H9 (cell line): ENCODE measurements around the gene MRPS18A. TPM values are rescaled to one million over a fixed set of nuclear protein-coding genes. Genes with fewer than 3 reads are reported as not detected.

Experiments
- DNase-seq: peaks from one replicate; pipeline ENCODE4 v3.0.0-alpha.2; 2017
- H2AFZ ChIP-seq: one replicate; pipeline ENCODE4 v1.6.1; 2013; ENCODE audit warnings: mild to moderate bottlenecking, low read length, control low read depth, moderate library complexity
- H2AK5ac ChIP-seq: 2 replicates; pipeline ENCODE4 v1.6.1; 2013; ENCODE audit warnings: low read length, control low read depth, mixed read lengths; ENCODE audit not compliant: insufficient read length
- H2BK120ac ChIP-seq: one replicate; pipeline ENCODE4 v1.6.1; 2013; ENCODE audit warnings: low read depth, mild to moderate bottlenecking, low read length, control low read depth, inconsistent platforms; ENCODE audit not compliant: poor library complexity, severe bottlenecking
- H2BK12ac ChIP-seq: 2 replicates; pipeline ENCODE4 v1.6.1; 2013; ENCODE audit warnings: low read length, control low read depth, mixed read lengths, low read depth; ENCODE audit not compliant: insufficient read length
- H2BK15ac ChIP-seq: 2 replicates; pipeline ENCODE4 v1.6.1; 2013; ENCODE audit warnings: low read depth, low read length, control low read depth
- H2BK20ac ChIP-seq: one replicate; pipeline ENCODE4 v1.6.1; 2013; ENCODE audit warnings: low read depth, mild to moderate bottlenecking, low read length, control low read depth, inconsistent platforms; ENCODE audit not compliant: poor library complexity, severe bottlenecking
- H2BK5ac ChIP-seq: 2 replicates; pipeline ENCODE4 v1.6.1; 2013; ENCODE audit warnings: low read length, control low read depth, mixed read lengths; ENCODE audit not compliant: insufficient read length
- H3K14ac ChIP-seq: 2 replicates; pipeline ENCODE4 v1.6.1; 2013; ENCODE audit warnings: low read length, control low read depth; ENCODE audit not compliant: insufficient read depth
- H3K18ac ChIP-seq: 2 replicates; pipeline ENCODE4 v1.6.1; 2013; ENCODE audit warnings: low read depth, mild to moderate bottlenecking, mixed read lengths, low read length, control low read depth; ENCODE audit not compliant: insufficient read length
- H3K23ac ChIP-seq: 2 replicates; pipeline ENCODE4 v1.6.1; 2013; ENCODE audit warnings: low read length, control low read depth, mixed read lengths, low read depth; ENCODE audit not compliant: insufficient read length
- H3K23me2 ChIP-seq: 2 replicates; pipeline ENCODE4 v1.6.1; 2013; ENCODE audit warnings: low read depth, mild to moderate bottlenecking, mixed read lengths, low read length, control low read depth; ENCODE audit not compliant: insufficient read length, poor library complexity, severe bottlenecking
- H3K27ac ChIP-seq: 2 replicates; pipeline ENCODE4 v1.5.1; 2013; ENCODE audit warnings: low read length, control low read depth, mixed read lengths, low read depth; ENCODE audit not compliant: insufficient read length
- H3K27me3 ChIP-seq: 2 replicates; pipeline ENCODE4 v1.6.1; 2013; ENCODE audit warnings: low read length, control low read depth, inconsistent platforms; ENCODE audit not compliant: insufficient read depth
- H3K4ac ChIP-seq: 2 replicates; pipeline ENCODE4 v1.6.1; 2013; ENCODE audit warnings: low read depth, mild to moderate bottlenecking, control low read depth, inconsistent platforms, low read length, moderate library complexity
- H3K4me1 ChIP-seq: 2 replicates; pipeline ENCODE4 v1.6.1; 2013; ENCODE audit warnings: low read length, control low read depth, inconsistent platforms; ENCODE audit not compliant: insufficient read depth
- H3K4me2 ChIP-seq: 2 replicates; pipeline ENCODE4 v1.6.1; 2013; ENCODE audit warnings: low read length, control low read depth, mixed read lengths; ENCODE audit not compliant: insufficient read length, insufficient read depth
- H3K56ac ChIP-seq: 2 replicates; pipeline ENCODE4 v1.6.1; 2013; ENCODE audit warnings: low read depth, mild to moderate bottlenecking, mixed read lengths, low read length, control low read depth; ENCODE audit not compliant: insufficient read length
- H3K79me1 ChIP-seq: 2 replicates; pipeline ENCODE4 v1.6.1; 2013; ENCODE audit warnings: low read depth, mild to moderate bottlenecking, moderate library complexity, low read length, control low read depth, inconsistent platforms; ENCODE audit not compliant: insufficient read depth, poor library complexity, severe bottlenecking
- H3K79me2 ChIP-seq: 2 replicates; pipeline ENCODE4 v1.6.1; 2013; ENCODE audit warnings: low read length, control low read depth, inconsistent platforms; ENCODE audit not compliant: insufficient read depth
- H3K9ac ChIP-seq: 2 replicates; pipeline ENCODE4 v1.6.1; 2013; ENCODE audit warnings: low read length, control low read depth, mixed read lengths; ENCODE audit not compliant: insufficient read length; ENCODE audit errors: extremely low read depth
- H3K9me3 ChIP-seq: one replicate; pipeline ENCODE4 v1.6.1; 2013; ENCODE audit warnings: low read depth, low read length, inconsistent platforms; ENCODE audit not compliant: control insufficient read depth
- H3T11ph ChIP-seq: one replicate; pipeline ENCODE4 v1.6.1; 2013; ENCODE audit warnings: mild to moderate bottlenecking, low read length, control low read depth, inconsistent platforms
- H4K20me1 ChIP-seq: one replicate; pipeline ENCODE4 v1.6.1; 2013; ENCODE audit not compliant: control insufficient read depth, insufficient read length, insufficient read depth
- H4K5ac ChIP-seq: 2 replicates; pipeline ENCODE4 v1.6.1; 2013; ENCODE audit warnings: low read depth, mild to moderate bottlenecking, mixed read lengths, low read length, control low read depth; ENCODE audit not compliant: insufficient read length
- H4K8ac ChIP-seq: replicated peaks from 2 replicates; pipeline ENCODE4 v1.6.1; 2013; ENCODE audit warnings: low read length, control low read depth, mixed read lengths, low read depth; ENCODE audit not compliant: insufficient read length
- H4K91ac ChIP-seq: 2 replicates; pipeline ENCODE4 v1.6.1; 2013; ENCODE audit warnings: low read depth, mild to moderate bottlenecking, moderate library complexity, mixed read lengths, low read length, control low read depth; ENCODE audit not compliant: insufficient read length
- H3K27ac Mint-ChIP-seq, 3 experiments: 2 replicates in 2 of 3; 3 replicates in 1 of 3; pipeline ENCODE4 v1.8.0; 2020 to 2021; ENCODE audit warnings: mixed read lengths in 3 of 3, mild to moderate bottlenecking in 1 of 3, moderate library complexity in 1 of 3
- H3K27me3 Mint-ChIP-seq: 2 replicates; pipeline ENCODE4 v1.8.0; 2021; ENCODE audit warnings: low read depth, mild to moderate bottlenecking, moderate library complexity, mixed read lengths
- H3K36me3 Mint-ChIP-seq, 3 experiments: 2 replicates in 2 of 3; 3 replicates in 1 of 3; pipeline ENCODE4 v1.8.0; 2020 to 2021; ENCODE audit warnings: low read depth in 3 of 3, mixed read lengths in 3 of 3; ENCODE audit not compliant: insufficient read depth in 1 of 3
- H3K4me1 Mint-ChIP-seq, 2 experiments: 2 replicates each; pipeline ENCODE4 v1.8.0; 2020; ENCODE audit warnings: mixed read lengths in 2 of 2
- H3K4me3 Mint-ChIP-seq, 2 experiments: 2 replicates in 1 of 2; 3 replicates in 1 of 2; pipeline ENCODE4 v1.8.0; 2020 to 2021; ENCODE audit warnings: mild to moderate bottlenecking in 2 of 2, mixed read lengths in 2 of 2, moderate library complexity in 1 of 2
- H3K9me3 Mint-ChIP-seq, 2 experiments: 2 replicates in 1 of 2; 3 replicates in 1 of 2; pipeline ENCODE4 v1.8.0; 2020; ENCODE audit warnings: mild to moderate bottlenecking in 2 of 2, mixed read lengths in 2 of 2, moderate library complexity in 1 of 2
- CTCF ChIP-seq: fragments of 200-600 bp; sonication (generic); conservative IDR thresholded peaks from 3 replicates; pipeline ENCODE4 v1.8.0; 2021; ENCODE audit warnings: antibody characterized with exemption, mild to moderate bottlenecking
- WGBS: extraction: QIAGEN DNeasy Blood & Tissue Kit; methylation state at CpG from one replicate; pipeline ENCODE4 v1.1.7; 2013; ENCODE audit warnings: missing lambda C conversion rate, low lambda C conversion rate, mixed read lengths; ENCODE audit not compliant: insufficient read length; ENCODE audit errors: extremely low coverage; 5-methylcytosine and 5-hydroxymethylcytosine counted together
- total RNA-seq: library from RNA; stranded (reverse); gene quantifications from 2 replicates; pipeline ENCODE4 v1.2.1, GENCODE V29; 2021

The MRPS18A gene
- total RNA-seq, 1 experiment from 2014 or later, result 65.1 TPM

GRCh38 chr6:43689421-43689820 lies 1.8 kb upstream of the MRPS18A start:
- Histone ChIP-seq H4K91ac (no peak overlapping the region), H3K9ac (no peak overlapping the region), H3K4me1 (no peaks in the 10 kb centered on the region; the same call in 1 of the 2 replicates), H2BK12ac (no peak overlapping the region), H3K14ac (no peak overlapping the region), H3K27me3 (no peaks in the 10 kb centered on the region), H4K8ac (no peak overlapping the region), H3K56ac (no peak overlapping the region), H2BK5ac (no peak overlapping the region), H3K27ac (no peak overlapping the region), H2BK120ac (no peak overlapping the region), H2AK5ac (no peak overlapping the region), H3K23ac (no peak overlapping the region), H3K18ac (no peak overlapping the region), H2AFZ (no peak overlapping the region), H4K20me1 (no peaks in the 10 kb centered on the region), H3K9me3 (no peaks in the 10 kb centered on the region), H3T11ph (no peak overlapping the region), H3K79me2 (peaks cover 19% of the 10 kb centered on the region), H3K79me1 (peaks cover 11% of the 10 kb centered on the region), H3K4ac (no peak overlapping the region), H2BK20ac (no peak overlapping the region), H4K5ac (no peak overlapping the region), H3K4me2 (no peak overlapping the region), H3K23me2 (peaks cover 8% of the 10 kb centered on the region), H2BK15ac (no peak overlapping the region)
- DNase-seq, result no peak
- WGBS, result no CpG with 5 or more reads among the region's 2 CpGs
- Mint-ChIP-seq H3K4me1 (peaks cover 17 to 18% of the 10 kb centered on the region in 2 experiments), H3K4me3 (no peak overlapping the region), H3K27ac (no peak overlapping the region), H3K36me3 (no peaks in the 10 kb centered on the region; a peak in 2 of 7 replicates), H3K9me3 (no peaks in the 10 kb centered on the region), H3K27me3 (no peaks in the 10 kb centered on the region; the same call in 1 of the 2 replicates)
- TF ChIP-seq CTCF, result no peak
